ENCODE data around the gene RNF111.

RNF111 gene

DNA sequence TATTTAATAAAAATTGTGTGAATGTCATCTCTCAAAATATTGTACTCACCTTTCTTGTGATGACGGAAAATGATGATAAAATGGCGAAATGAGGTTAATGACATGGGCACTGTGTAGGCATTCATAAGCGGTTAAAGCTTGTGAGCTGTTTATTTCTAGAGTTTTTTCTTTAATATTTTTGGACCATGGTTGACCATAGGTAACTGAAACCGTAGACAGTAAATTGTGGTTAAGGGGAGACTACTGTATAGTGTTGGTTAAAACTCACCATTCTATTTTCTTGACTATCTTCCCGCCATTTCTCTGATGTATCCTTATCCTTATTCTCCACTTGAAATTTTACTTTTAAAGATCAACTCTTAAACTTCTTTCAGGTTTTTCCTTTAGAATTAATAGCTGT lies 14.5 kb downstream of the RNF111 start:
- no peak for DNase-seq

DNA sequence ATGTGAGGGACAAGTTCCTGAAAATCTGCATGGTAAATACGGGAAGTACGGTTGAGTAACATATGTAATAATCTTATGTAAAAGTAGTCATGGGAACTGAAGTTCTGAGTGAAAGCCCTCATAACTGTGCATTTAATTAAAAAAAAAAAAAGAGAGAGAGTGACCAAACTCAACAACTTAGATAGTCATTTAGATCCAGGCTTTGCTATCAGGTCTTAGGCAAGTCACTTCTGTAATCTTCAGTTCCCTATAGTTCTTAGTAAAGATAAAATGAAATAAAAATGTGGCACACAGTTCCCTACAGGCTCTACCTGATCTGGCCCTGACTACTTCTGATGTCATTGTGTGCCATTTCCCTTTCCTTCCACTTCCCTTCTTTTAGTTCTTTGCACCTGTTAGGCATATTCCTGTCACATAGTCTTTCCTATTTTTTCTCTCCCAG lies 15.0 kb downstream of the RNF111 start:
- no peak for DNase-seq

DNA sequence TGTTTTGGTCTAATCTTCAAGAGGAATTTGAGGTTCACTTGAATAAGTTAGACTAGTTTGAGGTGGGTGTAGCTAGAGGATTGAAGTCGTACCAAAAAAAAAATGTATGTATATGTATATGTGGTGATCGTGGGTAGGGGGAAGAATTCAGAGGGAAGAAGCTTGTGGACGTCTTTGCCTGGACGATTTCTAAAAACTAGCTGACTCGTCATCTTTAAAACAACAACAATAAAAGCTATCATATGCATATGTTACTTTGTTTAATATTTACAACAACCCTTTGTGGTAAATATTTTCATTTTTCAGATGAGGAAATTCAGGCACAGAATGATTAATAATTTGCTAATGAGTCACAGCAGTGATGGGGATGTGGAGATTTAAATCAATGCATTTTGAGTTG lies 18.1 kb downstream of the RNF111 start:
- no peak for DNase-seq

DNA sequence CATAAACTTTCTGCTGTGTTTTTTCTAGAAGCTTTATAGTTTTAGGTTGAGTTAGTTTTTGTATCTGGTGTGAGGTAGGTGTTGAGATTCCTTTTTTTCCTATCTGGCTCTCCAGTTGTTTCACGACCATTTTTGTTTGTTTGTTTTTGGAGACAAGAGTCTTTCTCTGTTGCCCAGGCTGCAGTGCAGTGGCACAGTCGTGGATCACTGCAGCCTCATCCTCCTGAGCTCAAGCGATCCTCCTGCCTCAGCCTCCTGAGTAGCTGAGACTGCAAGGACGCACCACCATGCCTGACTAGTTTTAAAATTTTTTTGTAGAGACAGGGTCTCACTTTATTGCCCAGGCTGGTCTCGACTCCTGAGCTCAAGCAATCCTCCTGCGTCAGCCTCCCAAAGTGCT lies 20.6 kb downstream of the RNF111 start:
- no peak for DNase-seq

DNA sequence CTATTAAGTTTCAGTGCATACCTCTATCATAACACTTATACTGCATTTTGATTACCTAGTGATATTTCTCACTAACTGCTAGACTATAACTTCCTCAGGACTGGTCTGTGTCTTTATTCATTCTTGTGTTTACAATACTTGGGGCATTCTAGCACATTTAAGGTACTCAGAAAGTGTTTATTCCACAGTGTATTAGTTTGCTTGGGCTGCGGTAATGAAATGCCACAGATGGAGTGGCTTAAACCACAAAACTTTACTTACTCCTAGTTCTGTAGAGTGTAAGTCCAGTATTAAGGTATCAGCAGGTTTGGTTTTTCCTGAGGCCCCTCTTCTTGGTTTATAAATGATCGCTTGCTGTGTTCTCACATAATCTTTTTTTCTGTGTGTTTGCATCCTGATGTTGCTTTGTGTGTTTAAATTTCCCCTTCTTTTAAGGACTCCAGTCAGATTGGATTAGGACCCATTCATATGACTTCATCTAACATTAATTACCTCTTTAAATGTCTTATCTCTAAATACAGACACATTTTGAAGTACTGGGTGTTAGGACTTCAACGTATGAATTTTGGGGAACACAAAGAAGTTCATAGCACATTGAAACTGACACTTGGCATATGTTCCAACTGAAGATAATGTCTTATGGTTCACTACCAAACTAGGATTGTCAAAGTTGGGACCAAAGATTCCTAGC lies 23.9 kb downstream of the RNF111 start:
- DNase-seq, result no peak

DNA sequence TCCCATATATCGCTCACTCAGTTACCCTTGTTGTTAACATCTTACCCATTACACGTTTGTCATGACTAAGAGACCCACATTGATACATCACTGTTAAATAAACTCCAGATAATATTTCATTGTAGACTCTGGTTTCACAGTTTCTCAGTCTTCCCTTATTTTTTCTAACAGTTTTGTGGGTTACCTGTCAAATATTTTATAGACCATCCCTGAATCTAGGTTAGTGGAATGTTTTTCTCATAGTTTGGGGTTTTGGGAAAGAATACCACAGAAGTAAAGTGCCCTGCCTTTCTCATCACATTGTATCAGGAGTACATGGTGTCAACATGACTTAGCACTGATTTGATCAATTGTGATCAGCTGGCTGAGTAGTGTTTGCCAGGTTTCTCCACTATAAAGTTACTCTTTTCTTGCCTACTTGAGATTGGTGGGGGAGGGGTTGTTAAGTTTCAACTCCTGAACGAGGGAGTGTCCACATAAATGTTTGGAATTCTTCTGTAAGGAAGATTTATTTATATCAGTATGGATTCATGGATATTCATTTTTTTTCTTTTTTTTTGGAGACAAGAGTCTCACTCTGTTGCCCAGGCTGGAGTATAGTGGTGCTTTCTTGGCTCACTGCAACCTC lies 25.9 kb downstream of the RNF111 start:
- DNase-seq, result no peak

DNA sequence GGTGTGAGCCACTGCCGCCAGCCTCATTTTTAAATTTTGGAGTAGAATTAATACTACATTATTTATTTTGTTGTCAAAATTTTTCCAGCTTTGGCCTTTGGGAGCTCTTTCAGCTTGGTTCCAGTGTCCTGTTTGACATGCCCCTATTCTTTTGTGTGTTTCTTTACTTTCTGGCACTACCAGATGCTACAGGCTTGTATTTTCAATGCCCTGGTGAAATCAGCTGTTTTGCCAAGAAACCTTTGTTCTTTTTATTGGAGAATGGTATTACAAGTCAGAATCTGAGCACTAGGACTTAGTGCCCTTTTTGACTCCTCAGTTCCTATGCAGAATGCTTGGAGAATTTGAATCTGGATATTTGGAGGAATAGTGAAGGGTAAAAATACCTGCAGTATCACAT lies 26.6 kb downstream of the RNF111 start:
- no peak for DNase-seq

DNA sequence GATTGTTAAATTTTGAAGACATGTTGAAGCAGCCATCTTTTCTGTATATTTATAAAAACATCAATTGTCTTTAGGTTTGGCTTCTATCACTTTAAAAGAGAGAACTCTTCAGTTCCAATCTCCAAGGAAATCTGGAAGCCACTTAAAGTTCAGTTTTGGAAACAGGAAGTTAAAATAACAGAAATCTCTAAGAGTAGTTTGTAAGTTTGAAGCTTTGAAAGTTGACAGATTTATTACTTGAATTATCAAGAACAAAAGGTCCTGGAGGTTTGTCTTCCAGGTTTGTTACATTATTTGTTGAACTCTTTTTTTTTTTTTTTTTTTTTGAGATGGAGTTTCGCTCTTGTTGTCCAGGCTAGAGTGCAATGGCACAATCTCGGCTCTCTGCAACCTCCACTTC lies 30.0 kb downstream of the RNF111 start:
- DNase-seq, result no peak

DNA sequence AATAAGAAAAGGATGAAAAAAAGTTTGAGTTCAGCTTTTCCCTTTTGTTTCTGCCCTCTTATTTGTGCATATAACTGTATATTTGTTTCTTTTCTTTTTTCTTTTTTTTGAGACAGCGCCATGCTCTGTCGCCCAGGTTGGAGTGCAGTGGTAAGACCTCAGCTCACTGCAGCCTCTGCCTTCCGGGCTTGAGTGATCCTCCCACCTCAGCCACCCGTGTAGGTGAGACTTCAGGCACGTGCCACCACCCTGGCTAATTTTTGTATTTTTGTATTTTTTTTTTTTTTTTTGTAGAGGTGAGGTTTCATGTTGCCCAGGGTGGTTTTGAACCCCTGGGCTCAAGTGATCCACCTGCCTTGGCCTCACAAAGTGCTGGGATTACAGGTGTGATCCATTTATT lies 31.4 kb downstream of the RNF111 start:
- DNase-seq, result no peak

DNA sequence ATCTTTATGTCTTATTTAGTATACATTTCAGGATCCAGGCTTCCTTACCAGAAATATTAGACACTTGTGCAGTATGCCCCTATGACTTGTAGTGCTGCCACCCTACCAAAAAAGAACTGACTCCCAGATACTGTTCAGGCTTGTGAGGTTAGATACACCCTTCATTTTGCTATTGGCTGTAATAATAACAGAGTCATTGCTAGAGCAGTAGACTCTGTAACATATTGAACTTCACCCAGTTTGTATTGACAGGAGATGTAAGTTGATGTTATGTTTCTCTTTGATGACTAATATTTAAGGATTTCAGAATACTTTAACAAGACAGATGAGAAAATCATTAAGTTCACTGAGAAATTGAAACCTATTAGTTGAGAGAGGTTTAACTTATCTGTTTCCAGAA lies 32.9 kb downstream of the RNF111 start:
- DNase-seq, result no peak

DNA sequence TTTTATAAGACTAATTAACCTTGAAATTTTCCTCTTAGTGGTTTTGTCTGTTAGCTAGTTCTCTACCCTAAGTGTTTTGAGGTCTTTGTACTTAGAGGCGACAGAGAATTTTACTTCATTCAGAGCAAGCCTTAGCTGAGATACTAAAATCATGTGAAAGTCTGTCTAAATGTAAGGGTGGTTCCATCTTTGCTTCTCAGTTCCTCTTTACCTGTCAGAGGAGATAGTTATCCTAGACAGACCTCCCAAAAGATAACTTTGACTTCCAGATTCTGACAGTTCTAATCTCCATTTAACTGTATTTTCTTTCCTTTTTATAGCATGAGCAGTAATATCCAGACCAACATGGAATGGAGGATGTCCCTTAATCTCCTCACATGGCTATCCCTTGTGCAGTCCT lies 34.7 kb downstream of the RNF111 start:
- DNase-seq, result no peak

DNA sequence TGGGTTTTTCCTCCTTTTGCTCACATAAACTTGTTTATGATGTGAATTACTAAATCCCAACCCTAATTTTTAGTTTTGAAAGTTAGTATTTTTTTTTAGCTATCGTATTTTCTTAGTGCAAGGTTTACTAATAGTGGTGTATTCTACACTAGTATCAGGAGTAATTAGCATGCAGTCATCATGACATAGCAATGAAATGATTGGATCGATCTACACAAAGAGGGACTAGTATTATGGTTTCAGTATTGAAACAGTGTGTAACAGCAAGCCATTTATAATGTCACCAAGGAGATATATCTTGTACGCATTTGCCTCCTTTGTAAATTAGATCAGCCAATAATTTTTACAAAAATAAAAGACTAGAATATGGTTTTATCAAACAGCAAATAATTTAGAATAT lies 38.7 kb downstream of the RNF111 start:
- DNase-seq, result no peak

DNA sequence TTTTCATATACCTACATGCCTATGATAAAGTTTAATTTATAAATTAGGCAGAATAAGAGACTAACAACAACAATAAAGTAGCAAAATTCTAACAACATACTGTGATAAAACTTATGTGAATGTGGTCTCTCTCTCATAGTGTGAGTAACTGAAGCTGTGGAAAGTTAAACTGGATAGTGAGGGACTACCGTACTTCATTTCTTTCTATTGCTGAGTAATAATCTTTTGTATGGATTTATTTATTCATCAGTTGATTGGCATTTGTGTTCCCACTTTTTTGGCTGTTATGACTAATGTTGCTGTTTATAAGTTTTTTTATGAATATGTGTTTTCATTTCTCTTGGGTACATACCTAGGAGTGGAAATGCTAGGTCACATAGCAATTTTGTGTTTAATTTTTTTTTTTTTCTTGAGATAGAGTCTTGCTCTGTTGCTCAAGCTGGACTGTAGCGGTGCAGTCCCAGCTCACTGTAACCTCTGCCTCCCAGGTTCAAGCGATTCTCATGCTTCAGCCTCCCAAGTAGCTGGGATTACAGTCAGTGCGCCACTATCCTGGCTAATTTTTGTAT lies 41.0 kb downstream of the RNF111 start:
- no peak for DNase-seq

DNA sequence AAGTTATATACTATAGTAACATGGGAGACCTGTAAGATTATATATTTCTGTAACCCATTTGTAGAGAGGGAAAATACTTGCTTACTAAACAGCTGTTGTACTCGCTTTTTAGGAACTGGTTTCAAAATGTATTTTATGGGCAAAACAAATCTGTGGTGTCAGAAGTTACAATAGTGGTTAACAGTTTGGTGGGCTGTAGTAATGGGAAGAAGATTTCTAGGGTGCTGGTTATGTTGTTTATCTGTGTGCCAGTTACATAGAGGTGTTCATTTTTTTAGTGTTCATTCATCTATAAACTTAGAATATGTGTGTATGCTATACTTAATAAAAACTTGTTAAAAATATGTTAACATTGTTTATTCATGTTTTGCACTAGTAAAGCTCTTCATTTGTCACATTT lies 42.1 kb downstream of the RNF111 start:
- no peak for DNase-seq

DNA sequence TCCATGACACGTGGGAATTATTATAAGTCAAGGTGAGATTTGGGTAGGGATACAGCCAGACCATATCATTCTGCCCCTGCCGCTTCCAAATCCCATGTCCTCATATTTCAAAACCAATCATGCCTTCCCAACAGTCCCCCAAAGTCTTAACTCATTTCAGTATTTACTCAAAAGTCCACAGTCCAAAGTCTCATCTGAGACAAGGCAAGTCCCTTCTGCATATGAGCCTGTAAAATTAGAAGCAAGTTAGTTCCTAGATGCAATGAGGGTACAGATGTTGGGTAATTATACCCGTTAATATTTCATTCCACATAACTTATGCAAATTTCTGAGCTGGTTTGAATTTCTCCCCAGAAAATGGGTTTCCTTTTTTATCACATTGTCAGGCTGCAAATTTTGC lies 47.7 kb downstream of the RNF111 start:
- DNase-seq, result no peak

DNA sequence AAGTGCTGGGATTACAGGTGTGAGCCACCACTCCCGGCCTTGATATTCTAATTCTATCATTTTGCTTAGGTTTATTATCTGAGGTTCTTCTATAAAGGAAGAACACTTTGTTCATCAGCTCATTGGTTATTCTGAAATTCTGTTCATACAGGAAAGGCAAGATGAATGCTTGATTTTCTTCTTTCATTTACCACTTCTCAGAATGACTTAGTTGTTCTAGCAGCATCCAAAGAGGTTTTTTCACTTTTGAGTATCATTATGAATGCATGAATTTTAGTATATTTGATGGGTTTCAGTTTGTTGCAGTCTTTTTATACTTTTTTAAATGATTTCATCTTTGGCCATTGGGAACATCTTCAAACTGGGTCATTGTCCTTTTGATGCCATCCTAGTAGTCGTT lies 51.8 kb downstream of the RNF111 start:
- no peak for DNase-seq

DNA sequence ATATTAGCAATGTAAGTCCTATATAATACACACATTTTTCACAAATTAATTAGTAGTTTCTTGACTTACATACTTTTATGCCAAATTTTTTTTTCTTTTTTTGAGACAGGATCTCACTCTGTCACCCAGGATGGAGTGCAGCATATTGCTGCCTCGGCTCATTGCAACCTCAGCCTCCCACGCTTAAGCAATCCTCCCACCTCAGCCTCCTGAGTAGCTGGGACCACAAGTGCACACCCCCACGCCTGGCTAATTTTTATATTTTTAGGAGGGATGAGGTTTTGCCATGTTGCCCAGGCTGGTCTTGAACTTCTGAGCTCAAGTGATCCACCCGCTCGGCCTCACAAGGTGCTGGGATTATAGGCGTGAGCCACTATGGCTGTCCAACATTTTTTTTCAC lies 54.6 kb downstream of the RNF111 start:
- no peak for DNase-seq

DNA sequence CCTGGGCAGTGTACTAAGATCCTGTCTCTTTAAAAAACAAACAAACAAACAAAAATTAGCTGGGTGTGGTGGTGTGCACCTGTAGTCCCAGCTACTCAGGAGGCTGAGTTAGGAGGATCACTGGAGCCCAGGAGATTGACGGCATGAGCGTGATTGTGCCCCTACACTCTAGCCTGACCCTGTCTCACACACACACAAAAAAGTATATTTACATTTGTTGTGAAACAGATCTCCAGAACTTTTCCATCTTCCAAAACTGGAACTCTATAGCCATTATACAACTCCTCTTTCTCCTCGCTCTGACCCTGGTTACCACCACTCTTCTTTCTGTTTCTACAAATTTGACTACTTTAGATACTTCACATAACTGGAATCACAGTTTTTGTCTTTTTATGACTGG lies 61.4 kb downstream of the RNF111 start:
- no peak for DNase-seq

DNA sequence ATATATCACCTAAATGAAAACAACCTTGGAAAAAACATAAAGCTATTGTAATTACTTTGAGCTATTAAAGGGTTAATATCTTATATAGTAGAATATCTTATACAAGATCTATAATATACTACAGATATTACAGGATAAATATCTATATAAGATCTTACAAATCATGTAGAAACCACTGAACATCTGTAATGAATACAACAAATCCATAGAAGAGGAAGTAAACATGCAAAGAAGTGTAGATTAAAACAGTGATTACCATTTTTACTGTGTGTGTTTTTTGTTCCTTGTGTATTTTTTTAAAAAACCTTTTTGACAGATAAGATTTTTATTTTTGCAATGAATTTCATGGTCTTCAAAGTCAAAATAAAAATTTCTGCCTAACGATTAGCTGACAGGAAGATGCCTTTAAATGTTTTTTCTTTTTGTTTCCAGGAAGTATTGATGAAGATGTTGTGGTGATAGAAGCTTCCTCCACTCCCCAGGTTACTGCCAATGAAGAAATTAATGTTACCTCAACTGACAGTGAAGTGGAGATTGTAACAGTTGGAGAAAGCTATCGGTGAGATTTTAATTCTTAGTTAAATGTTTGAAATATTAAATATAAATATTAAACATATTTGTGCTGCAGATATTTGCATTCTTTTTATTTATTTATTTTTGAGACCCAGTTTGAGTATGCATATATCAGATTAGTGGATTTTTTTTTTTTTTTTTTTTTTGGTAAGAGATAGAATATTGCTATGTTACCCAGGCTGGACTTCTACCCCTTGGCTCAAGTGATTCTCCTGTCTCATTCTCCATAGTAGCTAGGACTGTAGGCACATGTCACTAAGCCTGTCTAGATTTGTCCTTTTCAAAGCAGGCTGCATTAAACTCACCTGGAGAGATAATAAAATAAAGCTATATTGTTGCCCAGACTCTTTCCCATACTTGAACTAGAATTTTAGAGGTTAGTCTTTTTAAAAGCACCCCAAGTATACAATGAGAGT lies 64.7 kb downstream of the RNF111 start:
- DNase-seq, result no peak

DNA sequence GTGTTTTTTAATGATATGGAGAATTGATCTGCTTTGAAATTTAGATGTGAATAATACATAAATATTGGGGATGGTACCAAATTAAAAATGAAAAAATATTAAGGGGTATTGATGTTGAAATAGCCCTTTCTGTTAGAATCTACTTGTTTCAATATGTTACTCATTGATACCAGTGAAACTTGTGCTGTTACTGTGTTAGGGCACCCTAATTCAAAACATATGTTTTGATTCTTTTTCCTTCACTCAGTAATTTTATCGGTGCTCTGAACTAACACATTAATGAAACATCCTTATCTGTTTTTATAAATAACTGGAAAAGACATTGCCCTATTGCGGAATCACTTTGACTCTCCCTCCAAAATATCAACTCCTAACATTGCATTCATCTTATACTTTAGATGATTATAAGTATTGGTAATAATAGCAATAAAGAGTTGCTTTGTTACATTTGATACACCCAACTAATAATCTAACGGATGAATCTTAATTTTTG lies 65.5 kb downstream of the RNF111 start:
- DNase-seq, result no peak

DNA sequence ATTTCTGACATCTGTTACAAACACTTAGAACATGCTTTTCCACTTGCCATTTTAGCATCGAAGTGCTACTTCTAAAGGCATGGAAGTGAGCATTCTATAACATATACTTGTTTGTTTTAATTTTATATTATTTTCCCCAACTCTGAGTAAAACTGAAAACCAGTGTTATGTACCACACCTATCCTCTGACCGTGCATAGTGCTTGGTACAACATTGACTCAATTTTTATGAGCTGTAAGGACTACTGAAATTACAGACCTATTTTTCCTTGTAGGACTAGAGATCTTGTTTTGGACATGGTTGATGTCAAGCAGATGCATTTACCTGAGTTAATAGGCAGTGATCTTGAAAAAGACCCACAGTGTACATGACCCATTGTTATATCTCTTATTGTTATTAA lies 66.0 kb downstream of the RNF111 start:
- no peak for DNase-seq

DNA sequence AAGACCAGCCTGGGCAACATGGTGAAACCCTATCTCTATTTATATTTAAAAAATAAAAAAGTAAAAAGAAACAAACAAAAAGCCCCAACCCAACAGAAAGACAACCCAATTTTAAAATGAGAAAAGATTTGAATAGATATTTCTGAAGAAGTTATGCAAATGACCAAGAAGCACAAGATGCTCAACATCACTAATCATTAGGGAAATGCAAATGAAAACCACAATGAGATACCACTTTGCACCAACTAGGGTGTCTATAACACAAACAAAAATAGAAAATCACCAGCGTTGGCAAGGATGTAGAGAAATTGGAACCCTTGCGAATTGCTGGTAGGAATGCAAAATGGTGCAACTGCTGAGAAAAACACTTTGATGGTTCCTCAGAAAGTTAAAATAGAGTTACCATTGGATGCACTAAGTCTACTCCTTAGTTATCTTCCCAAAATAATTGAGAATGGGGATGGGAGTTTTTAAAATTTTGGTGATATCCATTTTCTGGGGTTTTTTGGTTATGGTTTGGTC lies 71.7 kb downstream of the RNF111 start:
- DNase-seq, result no peak

DNA sequence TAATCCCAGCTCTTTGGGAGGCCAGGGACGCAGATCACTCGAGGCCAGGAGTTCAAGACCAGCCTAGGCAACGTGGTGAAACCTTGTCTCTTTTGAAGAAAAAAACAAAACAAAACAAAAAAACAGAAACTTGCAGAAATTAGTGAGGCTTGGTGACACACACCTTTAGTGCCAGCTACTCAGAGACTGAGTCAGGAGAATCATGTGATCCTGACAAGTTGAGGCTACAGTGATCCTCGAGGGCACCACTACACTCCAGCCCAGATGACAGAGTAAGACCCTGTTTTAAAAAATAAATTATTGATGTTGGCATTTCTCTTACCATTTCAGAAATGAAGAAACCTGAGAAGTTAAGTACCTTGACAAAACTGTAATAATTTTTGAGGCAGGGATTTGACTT lies 72.9 kb downstream of the RNF111 start:
- no peak for DNase-seq

Measured in stimulated activated CD4-positive, alpha-beta T cell treated with anti-CD3 and anti-CD28 coated beads, Interleukin-4, amount 100 ng/mL, for 1 hour (primary cell).